ENCODE data around the gene CDK19. TPM values are rescaled to one million over a fixed set of nuclear protein-coding genes. Genes with fewer than 3 reads are reported as not detected.

Gene CDK19
- polyA plus RNA-seq, 1 donor from 2014 or later: 40.7 TPM

- TF ChIP-seq, protein P1, sequence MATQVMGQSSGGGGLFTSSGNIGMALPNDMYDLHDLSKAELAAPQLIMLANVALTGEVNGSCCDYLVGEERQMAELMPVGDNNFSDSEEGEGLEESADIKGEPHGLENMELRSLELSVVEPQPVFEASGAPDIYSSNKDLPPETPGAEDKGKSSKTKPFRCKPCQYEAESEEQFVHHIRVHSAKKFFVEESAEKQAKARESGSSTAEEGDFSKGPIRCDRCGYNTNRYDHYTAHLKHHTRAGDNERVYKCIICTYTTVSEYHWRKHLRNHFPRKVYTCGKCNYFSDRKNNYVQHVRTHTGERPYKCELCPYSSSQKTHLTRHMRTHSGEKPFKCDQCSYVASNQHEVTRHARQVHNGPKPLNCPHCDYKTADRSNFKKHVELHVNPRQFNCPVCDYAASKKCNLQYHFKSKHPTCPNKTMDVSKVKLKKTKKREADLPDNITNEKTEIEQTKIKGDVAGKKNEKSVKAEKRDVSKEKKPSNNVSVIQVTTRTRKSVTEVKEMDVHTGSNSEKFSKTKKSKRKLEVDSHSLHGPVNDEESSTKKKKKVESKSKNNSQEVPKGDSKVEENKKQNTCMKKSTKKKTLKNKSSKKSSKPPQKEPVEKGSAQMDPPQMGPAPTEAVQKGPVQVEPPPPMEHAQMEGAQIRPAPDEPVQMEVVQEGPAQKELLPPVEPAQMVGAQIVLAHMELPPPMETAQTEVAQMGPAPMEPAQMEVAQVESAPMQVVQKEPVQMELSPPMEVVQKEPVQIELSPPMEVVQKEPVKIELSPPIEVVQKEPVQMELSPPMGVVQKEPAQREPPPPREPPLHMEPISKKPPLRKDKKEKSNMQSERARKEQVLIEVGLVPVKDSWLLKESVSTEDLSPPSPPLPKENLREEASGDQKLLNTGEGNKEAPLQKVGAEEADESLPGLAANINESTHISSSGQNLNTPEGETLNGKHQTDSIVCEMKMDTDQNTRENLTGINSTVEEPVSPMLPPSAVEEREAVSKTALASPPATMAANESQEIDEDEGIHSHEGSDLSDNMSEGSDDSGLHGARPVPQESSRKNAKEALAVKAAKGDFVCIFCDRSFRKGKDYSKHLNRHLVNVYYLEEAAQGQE (IDR thresholded peaks at IDR 0.05; ENCODE audit: borderline replicate concordance): peak; percentile 17
- TF ChIP-seq TAF1 (IDR thresholded peaks at IDR 0.05; ENCODE audit: low read depth): no peak
- peak; percentile 1 for TF ChIP-seq MXI1 (conservative IDR thresholded peaks at IDR 0.05; ENCODE audit: poor library complexity, severe bottlenecking)
- peak; percentile 29 for TF ChIP-seq EP300 (conservative IDR thresholded peaks at IDR 0.05; ENCODE audit: poor library complexity, severe bottlenecking)
- TF ChIP-seq EZH2 (IDR thresholded peaks at IDR 0.05; ENCODE audit: borderline replicate concordance, insufficient read depth, low read length, poor library complexity, severe bottlenecking): no peak
- peak; percentile 11 for TF ChIP-seq RAD21 (conservative IDR thresholded peaks at IDR 0.05)
- TF ChIP-seq POLR2AphosphoS5 (IDR thresholded peaks at IDR 0.05): peak; percentile 78
- no peak for TF ChIP-seq CTCF (IDR thresholded peaks at IDR 0.05; ENCODE audit: poor library complexity, severe bottlenecking)
- no peak for TF ChIP-seq SMC3 (conservative IDR thresholded peaks at IDR 0.05; ENCODE audit: poor library complexity)
- H3K4me3 ChIP-seq (ENCODE audit: low read length): peak overlapping the region; percentile 89
- H3K9me2 ChIP-seq (ENCODE audit: insufficient read depth, low read length): no peaks in the 10 kb centered on the region
- H2AFZ ChIP-seq (ENCODE audit: low read depth, low read length): peak overlapping the region; percentile 85
- no peaks in the 10 kb centered on the region for H3K36me3 ChIP-seq (ENCODE audit: insufficient read depth, low read length)
- H3F3A ChIP-seq (ENCODE audit: insufficient read depth, low read length, poor library complexity, severe bottlenecking): no peaks in the 10 kb centered on the region
- no peak overlapping the region for H3K4me2 ChIP-seq (ENCODE audit: low read length)
- no peaks in the 10 kb centered on the region for H3K27me3 ChIP-seq (ENCODE audit: insufficient read depth, low read depth, low read length)
- no peaks in the 10 kb centered on the region for H3K9me3 ChIP-seq (ENCODE audit: low read length)
- peak overlapping the region; percentile 93 for H3K9ac ChIP-seq (ENCODE audit: low read length)
- peaks cover 43% of the 10 kb centered on the region for H3K79me2 ChIP-seq (replicated peaks; ENCODE audit: insufficient read depth, low read length)
- peak overlapping the region; percentile 95 for H3K27ac ChIP-seq (ENCODE audit: low read length)
- H4K20me1 ChIP-seq (ENCODE audit: insufficient read depth): no peaks in the 10 kb centered on the region
Measured at GRCh38 chr6:110815015-110815410, 256 bp downstream of the CDK19 start.

DNA sequence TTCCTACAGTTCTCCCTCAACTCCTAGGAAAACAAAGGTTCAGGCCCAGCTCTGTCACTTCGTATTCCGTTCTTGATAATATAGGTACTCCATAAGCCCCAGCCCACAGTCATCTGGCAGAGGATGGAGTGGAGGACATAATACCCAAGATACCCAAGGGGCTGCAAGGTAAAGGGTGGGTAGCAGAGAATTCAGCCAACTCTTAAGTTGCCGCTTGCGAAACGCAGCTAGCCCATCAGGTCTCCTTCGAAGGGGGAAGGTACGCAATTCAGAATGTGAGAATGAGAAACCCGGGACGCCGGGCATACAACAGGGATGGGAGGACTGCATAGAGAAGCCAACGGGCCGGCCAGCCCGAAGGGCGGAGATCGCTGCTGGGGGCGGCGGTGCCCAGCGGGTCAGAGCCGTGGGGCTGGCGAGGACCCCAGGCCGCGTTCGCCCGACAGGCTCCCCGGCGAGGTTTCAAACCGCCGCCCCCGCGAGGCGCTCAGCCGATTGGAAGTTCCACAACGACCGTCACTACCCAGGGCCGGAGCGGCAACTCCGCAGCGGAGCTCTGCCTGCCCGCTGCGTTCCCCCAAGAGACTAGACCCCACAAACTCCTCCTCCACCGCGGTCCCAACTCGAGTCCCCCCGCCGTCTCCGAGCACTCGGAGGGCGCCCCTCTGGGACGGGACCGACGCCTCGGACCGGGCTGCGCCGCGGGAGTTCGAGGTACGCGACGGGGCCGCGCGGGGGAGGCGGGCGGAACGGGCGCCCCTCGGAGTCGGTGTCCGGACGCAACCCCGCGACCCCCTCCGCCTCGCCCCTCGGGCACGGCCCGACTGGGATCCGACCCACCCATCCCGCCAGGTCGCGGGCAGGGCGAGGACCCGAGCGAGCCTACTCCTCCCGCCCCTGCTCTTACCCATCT lies 911 bp downstream of the CDK19 start:
- Histone ChIP-seq H4K20me1 (ENCODE audit: insufficient read depth) (no peaks in the 10 kb centered on the region), H3K9me2 (ENCODE audit: insufficient read depth, low read length) (no peaks in the 10 kb centered on the region), H2AFZ (ENCODE audit: low read depth, low read length) (peak overlapping the region; percentile 85), H3K9me3 (ENCODE audit: low read length) (no peaks in the 10 kb centered on the region), H3K9ac (ENCODE audit: low read length) (peak overlapping the region; percentile 93), H3K79me2 (replicated peaks; ENCODE audit: insufficient read depth, low read length) (peaks cover 49% of the 10 kb centered on the region), H3K4me2 (ENCODE audit: low read length) (peak overlapping the region; percentile 87), H3K4me3 (ENCODE audit: low read length) (peak overlapping the region; percentile 89), H3F3A (ENCODE audit: insufficient read depth, low read length, poor library complexity, severe bottlenecking) (no peaks in the 10 kb centered on the region), H3K27ac (ENCODE audit: low read length) (peak overlapping the region; percentile 95), H3K27me3 (ENCODE audit: insufficient read depth, low read depth, low read length) (no peaks in the 10 kb centered on the region), H3K36me3 (ENCODE audit: insufficient read depth, low read length) (no peaks in the 10 kb centered on the region)
- TF ChIP-seq EP300 (conservative IDR thresholded peaks at IDR 0.05; ENCODE audit: poor library complexity, severe bottlenecking): no peak
- TF ChIP-seq RAD21 (conservative IDR thresholded peaks at IDR 0.05): no peak
- TF ChIP-seq, protein P1 (IDR thresholded peaks at IDR 0.05; ENCODE audit: borderline replicate concordance): no peak
- TF ChIP-seq EZH2 (IDR thresholded peaks at IDR 0.05; ENCODE audit: borderline replicate concordance, insufficient read depth, low read length, poor library complexity, severe bottlenecking): no peak
- TF ChIP-seq CTCF (IDR thresholded peaks at IDR 0.05; ENCODE audit: poor library complexity, severe bottlenecking): no peak
- TF ChIP-seq TAF1 (IDR thresholded peaks at IDR 0.05; ENCODE audit: low read depth): no peak
- TF ChIP-seq MXI1 (conservative IDR thresholded peaks at IDR 0.05; ENCODE audit: poor library complexity, severe bottlenecking): peak; percentile 83
- TF ChIP-seq SMC3 (conservative IDR thresholded peaks at IDR 0.05; ENCODE audit: poor library complexity): peak; percentile 7

All from neural cell (in vitro differentiated cells).